ENCODE measurements around the gene MAP4K4.

The MAP4K4 gene

DNA sequence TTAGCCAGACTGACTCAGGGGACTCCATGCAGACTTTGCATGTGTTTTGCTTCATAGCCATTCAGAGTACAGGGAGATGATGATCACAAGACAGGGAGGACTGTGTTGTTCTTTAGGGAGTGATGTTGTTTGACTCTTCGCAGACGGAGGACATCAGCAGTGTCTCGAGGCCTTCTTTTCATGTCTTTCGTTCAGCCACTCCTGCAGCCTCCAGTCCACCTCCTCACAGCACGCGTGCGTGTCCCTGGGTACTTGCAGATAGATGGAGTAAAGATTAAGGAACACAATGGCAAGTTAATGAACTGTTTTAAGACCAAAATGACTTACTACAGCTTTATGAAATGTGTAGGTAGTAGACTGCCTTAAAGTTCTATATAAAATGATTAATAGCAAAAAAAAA, 114.7 kb downstream of the MAP4K4 start:
- no peak for DNase-seq (ENCODE audit: low read depth, low spot score)

DNA sequence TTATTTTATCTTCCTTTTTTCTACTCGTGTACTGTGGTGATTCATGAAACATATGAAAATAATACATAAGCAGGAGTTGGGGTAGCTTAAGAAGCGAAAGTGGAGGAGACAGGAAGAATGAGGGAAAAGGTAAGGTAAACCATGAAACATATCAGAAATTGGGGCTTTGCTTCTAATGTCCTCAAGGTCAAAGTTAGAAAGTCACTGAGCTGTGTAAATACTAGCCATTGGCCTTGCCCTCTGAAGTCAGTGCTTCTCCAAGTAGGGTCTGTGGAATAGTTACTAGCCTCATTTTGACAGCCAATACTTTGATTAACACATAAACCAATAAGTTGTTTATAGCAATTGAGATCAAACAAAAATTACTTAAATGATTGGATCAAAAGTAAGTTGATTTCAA, 117.2 kb downstream of the MAP4K4 start:
- no peak for DNase-seq (ENCODE audit: low read depth, low spot score)

DNA sequence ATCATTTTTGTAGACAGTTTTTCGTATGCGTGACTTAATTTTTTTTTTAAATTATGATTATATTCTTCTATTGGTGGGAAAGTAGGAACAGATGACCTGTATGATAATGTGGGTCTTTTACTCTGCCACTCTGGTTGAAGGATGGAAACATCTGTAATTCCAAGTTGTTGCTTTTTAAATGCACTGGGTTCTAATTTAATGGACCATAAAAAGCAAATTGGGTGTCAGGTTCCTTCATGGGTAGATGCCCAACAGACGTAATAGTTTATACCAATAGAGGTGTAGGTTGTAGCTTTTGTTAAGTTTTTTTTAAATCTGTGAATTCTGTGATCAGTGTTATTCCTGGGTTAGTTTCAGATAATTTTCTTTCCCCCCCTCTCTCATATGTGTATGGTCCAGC, 117.6 kb downstream of the MAP4K4 start:
- no peak for DNase-seq (ENCODE audit: low read depth, low spot score)

DNA sequence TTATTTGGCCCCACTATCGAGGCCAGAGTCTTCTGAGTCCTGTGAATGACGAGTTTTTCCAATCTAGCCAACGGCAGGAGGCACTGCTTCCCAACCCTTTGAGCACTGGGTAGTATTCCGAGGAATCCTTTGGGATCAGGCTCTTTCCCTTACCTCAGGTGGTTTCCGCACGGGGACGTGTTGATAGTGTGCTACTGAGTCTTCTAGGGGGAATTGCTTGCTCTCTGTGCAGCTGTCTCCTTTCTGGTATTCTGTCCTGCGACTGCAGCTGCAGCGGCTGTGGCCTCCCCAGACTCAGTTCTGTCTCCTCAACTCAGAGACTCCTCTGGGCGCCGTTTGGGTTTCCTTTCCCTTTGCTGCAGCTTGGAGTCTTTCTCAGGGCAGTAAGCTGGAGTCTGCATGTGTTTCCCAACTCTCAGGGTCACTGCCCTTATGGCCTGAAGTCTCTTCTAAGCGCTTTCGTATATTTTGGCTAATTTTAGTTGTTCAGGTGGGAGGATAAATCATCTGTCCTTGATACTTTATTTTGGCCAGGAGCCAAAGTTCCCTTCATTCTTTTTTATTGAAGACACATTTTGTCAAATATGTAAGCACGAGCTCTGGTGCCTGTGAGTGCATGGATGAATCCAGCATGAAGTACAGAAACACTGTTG, 118.4 kb downstream of the MAP4K4 start:
- DNase-seq (ENCODE audit: low read depth, low spot score) = no peak

DNA sequence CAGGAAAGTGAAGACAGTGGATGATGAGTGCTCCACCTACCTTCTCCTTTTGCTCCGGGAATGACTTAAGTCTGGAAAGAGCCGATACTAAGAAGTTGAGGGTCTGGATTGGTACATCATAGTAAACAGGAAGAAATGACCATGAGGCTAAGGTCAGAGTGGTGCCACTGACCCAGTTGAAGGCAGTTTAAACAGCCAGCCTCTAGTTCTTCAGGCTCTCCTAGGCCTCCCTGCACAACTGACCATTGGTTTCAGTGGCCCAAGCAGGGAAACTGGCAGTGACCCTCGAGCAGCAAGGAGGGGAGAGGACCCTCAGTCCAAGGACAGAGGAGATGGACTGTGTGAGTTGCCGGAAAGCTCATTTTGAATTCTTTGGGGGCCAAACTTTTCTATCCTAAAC, 119.1 kb downstream of the MAP4K4 start:
- no peak for DNase-seq (ENCODE audit: low read depth, low spot score)

DNA sequence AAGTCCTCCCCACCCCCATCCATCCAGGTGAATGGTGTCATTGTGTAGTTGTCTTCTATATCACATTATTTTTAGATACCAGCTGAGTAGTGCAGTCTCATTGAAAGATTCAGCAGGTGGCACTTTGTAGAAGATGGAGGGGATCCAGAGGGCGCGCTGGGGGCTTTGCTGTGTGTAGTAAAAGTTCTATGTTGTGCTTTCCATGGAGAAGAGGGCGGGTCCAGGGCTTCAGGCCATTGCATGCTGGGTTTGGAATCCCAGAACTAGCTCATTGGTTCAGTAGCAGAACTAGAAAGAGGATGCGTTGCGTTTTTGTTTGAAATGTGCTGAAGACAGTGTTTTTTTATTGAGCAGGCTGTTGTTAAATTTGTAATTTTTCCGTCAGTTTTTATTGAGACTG, 120.0 kb downstream of the MAP4K4 start:
- peak; percentile 49 for DNase-seq (ENCODE audit: low read depth, low spot score)

DNA sequence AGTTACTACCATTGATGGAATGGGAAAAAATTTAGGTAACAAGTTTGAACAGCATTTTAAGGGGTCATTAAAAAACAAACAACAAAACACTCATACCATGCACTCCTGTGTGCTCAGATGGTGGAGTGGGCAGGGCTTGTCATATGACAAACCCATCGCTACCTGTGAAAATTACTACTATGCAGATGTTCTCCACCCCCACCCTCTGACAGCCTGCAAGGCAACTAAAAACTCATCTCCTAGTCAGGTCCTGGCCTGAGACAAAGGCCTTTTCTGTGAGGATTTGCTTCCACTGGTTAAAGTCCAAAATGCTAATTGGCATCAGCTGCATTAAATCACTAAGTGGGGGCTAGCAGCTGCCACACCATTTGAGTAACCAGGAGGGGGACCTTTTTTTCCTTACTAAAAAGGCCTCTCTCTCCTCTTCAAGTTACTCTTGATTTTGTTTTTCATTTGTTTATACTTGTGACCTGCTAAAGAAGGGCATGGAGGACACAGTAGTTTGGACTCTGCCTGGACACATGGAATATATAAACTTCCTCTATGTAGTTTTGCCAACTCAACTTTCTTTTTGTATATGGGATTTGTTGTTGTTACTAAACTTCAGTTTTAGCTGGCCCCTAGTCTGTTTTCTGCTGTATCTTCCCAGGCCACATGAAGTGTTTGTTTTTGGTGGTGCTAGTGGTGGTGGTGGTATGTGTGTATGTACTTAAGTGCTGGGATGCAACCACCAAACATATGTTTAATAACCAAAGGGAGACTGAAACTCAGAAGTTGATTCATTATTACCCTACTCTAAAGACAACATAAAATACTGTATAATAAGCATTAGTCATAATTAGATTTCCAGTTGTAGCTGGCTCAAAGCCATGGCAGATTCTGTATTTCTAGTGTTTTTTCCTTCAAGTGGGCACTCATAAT, 121.3 kb downstream of the MAP4K4 start:
- no peak for DNase-seq (ENCODE audit: low read depth, low spot score)

DNA sequence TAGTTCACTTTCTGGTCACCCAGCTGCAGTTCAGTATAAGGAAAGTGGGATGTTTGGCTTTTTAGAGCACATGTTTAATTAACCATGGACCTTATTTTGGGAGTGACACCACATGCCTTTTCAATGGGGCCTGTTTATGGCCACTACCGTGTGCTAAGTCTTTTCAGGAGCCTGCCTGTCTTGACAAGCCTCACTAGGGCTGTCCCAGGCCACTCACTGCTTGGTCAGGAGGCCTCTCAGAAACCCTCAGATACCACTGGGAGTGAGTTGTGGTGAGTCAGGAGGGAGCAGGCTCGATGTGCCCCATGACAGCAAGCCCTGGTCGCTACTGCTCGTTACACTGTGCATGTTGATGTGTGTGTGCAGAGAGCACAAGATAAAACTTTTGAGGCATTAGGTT, 123.0 kb downstream of the MAP4K4 start:
- DNase-seq (ENCODE audit: low read depth, low spot score) = peak; percentile 39

DNA sequence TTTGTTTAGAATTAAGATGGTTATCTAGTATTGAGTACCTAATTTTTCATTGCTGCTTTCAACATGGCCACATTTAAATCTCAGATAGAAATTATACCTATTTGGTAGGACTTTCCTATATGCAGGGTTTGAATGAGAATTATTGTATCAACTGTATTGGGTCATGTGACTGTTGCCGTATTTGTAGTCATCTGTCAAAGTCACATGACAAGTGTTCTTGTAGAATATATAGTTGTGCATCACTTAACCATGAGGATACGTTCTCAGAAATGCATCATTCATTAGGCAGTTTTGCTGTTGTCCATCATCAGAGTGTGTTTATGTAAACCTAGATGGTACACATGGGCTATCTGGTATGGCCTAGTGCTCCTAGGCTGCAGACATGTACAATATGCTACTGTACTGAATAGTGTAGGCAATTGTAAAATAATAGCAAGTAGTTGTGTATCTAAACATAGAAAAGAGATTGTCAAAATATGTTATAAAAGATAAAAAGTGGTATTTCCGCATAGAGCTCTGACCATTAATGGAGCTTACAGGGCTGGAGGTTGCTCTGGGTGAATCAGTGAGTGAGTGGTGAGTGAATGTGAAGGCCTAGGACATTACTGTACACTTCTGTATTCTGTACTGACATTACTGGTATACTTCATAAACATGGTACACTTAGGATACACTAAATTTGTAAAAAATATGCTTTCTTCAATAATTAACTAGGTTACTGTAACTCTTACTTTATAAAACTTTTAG, 123.7 kb downstream of the MAP4K4 start:
- DNase-seq (ENCODE audit: low read depth, low spot score) = no peak

DNA sequence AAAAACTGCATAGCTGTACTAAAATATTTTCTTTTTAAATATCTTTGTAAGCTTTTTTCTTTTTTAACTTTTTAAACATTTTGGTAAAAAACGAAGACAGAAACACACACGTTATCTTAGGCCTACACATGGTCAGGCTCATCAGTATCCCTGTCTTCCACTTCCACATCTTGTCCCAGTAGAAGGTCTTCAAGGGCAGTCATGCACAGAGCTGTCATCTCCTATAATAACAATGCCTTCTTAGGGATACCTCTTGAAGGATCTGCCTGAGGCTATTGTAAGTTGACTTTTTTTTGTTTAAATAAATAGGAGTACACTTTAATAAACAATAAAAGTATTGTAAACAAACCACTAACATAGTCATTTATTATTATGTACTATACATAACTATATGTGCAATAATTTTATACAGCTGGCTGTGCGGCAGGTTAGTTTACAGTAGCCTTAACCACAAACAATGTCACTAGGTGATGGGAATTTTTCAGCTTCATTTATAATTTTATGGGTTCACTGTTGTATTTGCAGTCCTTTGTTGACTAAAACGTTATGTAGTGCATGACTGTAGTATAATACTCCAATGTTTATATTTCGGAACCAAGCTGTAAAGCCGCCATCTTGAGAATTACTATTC, 124.4 kb downstream of the MAP4K4 start:
- DNase-seq (ENCODE audit: low read depth, low spot score) = no peak

DNA sequence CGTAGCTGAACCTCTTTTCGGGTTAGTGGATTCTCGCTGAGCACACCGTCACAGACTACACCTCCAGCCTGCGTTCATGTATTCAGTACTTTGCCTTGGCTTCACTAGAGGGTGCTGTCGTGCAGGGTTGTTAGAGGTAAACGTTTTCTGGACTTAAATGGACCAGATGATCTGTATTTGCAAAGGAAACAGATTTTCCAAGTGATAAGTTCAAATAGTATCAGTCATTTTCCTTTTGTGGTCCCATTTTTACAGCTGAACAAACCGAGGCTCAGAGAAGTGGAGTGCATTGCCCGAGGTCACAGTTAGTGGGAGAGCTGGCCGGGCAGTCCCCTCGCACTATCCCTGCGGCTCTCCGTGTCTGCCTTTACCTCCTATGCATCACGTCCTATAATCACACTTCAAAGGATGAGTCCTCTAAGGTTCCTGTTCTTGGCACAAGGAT, 125.9 kb downstream of the MAP4K4 start:
- DNase-seq (ENCODE audit: low read depth, low spot score) = peak; percentile 72

DNA sequence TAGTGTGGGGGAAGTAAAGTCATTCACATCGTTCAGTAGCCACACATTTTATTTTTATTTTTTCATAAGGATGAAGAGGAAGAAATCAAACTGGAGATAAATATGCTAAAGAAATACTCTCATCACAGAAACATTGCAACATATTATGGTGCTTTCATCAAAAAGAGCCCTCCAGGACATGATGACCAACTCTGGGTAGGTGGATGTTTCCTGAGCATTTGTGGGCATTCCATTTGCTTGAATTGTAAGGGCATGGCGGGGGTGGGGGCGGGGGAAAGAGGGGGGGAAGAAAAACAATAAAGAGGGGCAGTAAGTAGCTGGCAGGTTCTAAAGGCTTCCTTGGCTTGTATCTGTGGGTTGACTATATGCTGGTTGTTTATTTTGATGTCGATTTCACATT, 126.4 kb downstream of the MAP4K4 start:
- DNase-seq (ENCODE audit: low read depth, low spot score) = no peak

DNA sequence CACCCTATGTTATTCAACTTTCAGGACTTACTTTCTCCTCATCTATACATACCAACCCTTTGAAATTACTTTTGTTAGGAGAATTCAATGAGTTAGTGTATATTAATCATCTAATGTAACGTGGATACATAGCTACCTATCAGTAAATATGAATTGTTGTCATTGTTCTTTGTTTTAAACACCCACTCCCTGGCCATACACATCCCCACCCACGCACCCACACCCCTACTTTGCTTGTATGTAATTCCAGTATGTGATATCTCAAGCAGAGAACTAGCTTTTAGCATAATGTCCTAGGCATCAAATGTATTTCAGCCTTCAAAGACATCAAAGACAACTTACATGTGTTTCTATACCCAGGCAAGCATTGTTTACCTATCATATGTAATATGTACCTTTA, 129.2 kb downstream of the MAP4K4 start:
- DNase-seq (ENCODE audit: low read depth, low spot score) = no peak

DNA sequence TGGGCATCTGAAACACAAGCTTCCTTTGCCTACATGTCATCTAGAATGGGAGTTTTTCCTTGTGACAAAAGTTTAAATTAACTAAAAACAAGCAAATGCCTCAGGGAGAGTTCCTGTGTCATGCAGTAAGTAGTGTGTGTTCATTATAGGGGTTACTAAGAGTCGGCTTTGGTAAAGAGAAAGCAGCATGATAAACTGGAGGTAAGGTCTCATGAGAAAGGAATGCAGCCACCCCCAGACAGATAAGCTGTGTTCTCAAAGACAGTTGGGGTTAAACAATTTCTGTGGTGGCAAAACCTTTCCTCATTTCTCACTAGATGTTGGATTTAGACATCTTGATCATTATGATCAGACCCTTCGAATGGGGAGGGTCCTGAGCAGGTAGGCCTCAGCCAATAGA, 129.7 kb downstream of the MAP4K4 start:
- peak; percentile 21 for DNase-seq (ENCODE audit: low read depth, low spot score)

DNA sequence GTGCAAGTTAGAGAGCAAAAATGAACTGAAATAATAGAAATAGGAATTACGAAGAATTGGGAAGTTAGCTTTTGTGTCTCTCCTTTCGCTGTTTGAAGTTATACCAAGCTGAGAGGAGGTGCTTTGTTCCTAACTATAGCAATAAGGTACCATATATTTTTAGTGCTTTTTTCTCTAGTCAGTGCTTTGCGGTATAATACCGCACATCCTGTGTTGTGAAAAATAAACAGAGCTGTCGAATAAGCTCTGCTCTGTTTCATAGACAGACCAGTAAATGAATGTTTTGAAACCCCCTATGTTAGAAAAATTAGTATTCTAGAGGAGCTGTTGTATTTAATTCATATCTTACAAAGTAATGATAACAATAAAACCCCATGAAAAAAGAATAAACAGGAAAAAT, 130.8 kb downstream of the MAP4K4 start:
- DNase-seq (ENCODE audit: low read depth, low spot score) = no peak

DNA sequence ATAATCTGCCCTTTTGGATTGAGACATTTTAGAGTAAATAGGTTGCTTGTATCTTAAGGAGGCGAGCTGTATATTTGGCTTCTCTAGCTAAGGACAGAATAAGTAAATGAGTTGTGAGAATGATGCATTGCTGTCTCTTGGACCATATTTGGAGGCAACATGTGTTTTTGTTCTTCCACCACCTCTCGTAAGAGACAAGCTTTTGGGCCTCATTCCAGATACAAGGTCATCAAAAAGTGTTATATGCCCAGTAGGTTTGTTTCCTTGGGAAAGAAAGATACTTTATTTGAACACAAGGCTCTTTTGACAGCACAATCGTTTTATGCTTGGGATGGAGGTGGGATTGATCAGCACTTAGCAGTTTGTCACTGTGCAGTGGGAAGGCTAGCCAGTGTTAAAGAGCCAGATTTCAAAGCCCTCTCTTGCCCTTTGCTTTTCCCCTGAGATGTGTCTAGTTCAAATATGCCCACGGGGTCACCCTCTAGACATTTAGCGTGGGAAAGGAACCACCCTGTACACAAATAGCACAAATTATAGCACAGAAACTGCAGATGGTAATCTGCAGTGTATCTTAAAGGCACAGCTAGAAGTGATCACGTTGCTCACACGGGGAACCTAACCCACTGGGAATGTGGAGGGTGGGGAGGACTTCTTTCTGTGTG, 131.3 kb downstream of the MAP4K4 start:
- no peak for DNase-seq (ENCODE audit: low read depth, low spot score)

DNA sequence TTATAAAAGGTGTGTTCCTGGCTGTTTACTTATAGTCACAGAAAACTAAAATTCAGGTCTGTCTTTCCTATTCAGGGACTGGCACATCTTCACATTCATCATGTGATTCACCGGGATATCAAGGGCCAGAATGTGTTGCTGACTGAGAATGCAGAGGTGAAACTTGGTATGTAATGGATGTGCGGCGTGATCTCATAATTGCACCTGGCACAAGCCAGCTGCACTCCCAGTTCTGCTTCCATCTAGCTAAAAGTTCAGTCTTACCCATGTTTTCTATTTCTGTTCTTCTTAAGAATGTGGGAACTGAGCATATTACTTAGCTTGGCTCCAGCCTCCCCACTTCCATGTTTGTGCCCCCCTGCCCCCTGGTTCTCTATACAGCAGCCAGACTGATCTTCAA, 131.9 kb downstream of the MAP4K4 start:
- DNase-seq (ENCODE audit: low read depth, low spot score) = no peak

DNA sequence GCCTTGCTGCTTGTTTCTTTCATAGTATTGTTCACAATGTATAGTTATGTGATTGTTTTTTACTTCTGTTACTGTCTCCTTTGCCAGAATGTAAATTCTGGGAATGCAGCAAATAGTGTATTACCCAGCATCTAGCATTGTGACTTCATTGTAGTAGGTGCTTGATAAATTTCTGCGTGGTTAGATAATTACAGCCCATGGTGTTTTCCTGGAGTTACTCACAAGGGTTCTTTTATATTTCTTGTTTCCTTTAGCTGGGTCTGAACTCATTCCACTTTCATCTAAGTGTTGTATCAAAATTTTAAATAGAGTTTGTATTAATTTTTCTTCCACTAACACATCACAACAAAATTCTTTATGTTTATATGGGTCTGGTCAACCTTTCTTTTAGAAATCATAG, 132.6 kb downstream of the MAP4K4 start:
- DNase-seq (ENCODE audit: low read depth, low spot score) = no peak

DNA sequence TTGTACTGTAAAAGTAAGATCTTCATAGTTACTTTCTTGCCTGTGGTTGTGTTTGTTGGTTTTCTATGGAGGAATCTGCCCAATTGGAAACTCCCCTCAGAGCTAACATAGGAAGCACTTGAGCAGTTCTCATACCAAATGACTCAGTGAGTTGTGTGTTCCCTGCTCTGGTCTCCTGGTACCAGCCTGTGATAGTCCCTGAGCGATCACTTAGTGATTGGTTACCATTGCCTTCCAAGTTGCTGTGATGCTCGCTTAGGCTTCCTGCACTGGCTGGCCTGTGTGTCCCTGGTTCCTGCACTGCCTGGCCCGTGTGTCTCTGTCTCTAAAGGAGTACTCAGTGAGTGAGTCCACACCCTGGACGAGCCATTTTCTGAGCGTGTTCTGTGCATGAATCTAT, 133.0 kb downstream of the MAP4K4 start:
- peak; percentile 5 for DNase-seq (ENCODE audit: low read depth, low spot score)

DNA sequence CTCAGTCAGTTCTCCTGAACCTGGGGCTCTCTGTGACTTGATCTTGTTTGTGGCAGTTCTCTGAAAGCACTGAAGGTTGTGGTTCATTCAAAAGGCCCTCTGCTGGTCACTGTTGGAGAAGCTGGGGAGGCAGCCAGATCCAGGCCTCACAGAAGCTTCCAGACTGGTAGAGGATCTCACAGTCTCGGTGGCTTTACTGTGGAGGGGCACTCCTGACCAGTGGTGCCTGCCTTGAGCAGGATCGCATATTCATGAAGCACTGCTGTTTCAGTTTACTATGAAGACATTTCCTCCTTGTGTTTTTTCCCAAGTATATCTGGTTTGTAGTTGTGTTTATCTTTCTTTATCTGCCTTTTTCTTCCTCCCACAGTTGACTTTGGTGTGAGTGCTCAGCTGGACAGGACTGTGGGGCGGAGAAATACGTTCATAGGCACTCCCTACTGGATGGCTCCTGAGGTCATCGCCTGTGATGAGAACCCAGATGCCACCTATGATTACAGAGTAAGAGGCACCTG, 133.9 kb downstream of the MAP4K4 start:
- peak; percentile 82 for DNase-seq (ENCODE audit: low read depth, low spot score)

DNA sequence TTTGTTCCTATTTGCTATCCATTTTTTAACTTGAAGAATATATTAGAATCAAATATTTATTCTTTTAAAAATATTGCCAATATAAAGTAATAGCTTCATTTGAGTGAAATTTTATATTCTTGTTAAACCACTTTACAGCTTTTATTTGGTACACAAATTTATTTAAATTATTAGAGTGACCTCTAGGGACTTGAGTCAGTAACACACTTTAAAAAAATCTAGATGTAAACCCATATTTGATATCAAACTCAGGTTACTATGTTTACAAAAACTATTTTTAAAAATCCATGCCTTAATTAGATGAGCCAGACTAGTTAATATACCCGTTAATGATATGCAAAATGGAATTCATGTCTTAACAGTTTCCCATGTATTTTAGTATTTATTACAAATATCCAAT, 134.6 kb downstream of the MAP4K4 start:
- DNase-seq (ENCODE audit: low read depth, low spot score) = no peak

All from ELF-1 (cell line).